Sigmoid colon (tissue), 7 donors: Measurements from ENCODE around the gene MTERF2. TPM values are rescaled to one million over a fixed set of nuclear protein-coding genes. Genes with fewer than 3 reads are reported as not detected.
A peak's percentile ranks its signal among the peaks of the same experiment; 100 is the strongest.

Experiments
- DNase-seq: peaks from one replicate; pipeline ENCODE4 v3.0.0-alpha.2; 2019
- H3K27ac ChIP-seq, 4 donors: fragments of 200-600 bp; sonication (generic); one replicate each; pipeline ENCODE4 v1.5.1; 2016 to 2019; ENCODE audit warnings: mild to moderate bottlenecking in 1 of 4
- H3K27me3 ChIP-seq, 3 donors: fragments of 200-600 bp; sonication (generic); one replicate each; pipeline ENCODE4 v1.5.1; 2019; ENCODE audit warnings: mild to moderate bottlenecking in 1 of 3
- H3K36me3 ChIP-seq, 4 donors: fragments of 200-600 bp; sonication (generic); one replicate each; pipeline ENCODE4 v1.5.1; 2016 to 2019
- H3K4me1 ChIP-seq, 4 donors: fragments of 200-600 bp; sonication (generic); one replicate each; pipeline ENCODE4 v1.5.1; 2017 to 2019
- H3K4me3 ChIP-seq, 4 donors: fragments of 200-600 bp; sonication (generic); one replicate each; pipeline ENCODE4 v1.5.1; 2017 to 2019; ENCODE audit warnings: mild to moderate bottlenecking in 2 of 4, moderate library complexity in 1 of 4
- H3K9me3 ChIP-seq, 4 donors: fragments of 200-600 bp in 3 of 4; sonication (generic) in 3 of 4; one replicate each; pipeline versions ENCODE4 v1.5.1 to v1.6.1; 2013 to 2019
- CTCF ChIP-seq, 4 experiments: fragments of 450-650 bp in 3 of 4; fragments of 200-600 bp in 1 of 4; IDR thresholded peaks; one replicate each; pipeline ENCODE4 v1.5.1; 2016 to 2019; ENCODE audit warnings: antibody characterized with exemption in 4 of 4, mild to moderate bottlenecking in 3 of 4, moderate library complexity in 2 of 4
- EP300 ChIP-seq, 4 donors: sonication (generic); formaldehyde crosslinking; IDR thresholded peaks; one replicate each; pipeline ENCODE4 v1.6.1; 2017; ENCODE audit warnings: antibody characterized with exemption in 4 of 4
- POLR2A ChIP-seq, 2 donors: fragments of 450-650 bp; IDR thresholded peaks; one replicate each; pipeline ENCODE4 v1.6.1; 2016; ENCODE audit warnings: antibody characterized with exemption in 2 of 2, mild to moderate bottlenecking in 2 of 2, moderate library complexity in 2 of 2
- POLR2AphosphoS5 ChIP-seq, 4 donors: sonication (generic); formaldehyde crosslinking; IDR thresholded peaks; one replicate each; pipeline ENCODE4 v1.6.1; 2017; ENCODE audit warnings: antibody characterized with exemption in 4 of 4
- WGBS, 2 donors: extraction: QIAGEN DNeasy Blood & Tissue Kit; methylation state at CpG; one replicate each; pipeline ENCODE4 v1.1.7; 2013; 5-methylcytosine and 5-hydroxymethylcytosine counted together
- intact Hi-C: fragments of 100-400 bp; cut with DNase I; formaldehyde crosslinking; loops from one replicate; pipeline ENCODE4 v1.15.1; 2023
- polyA plus RNA-seq, 3 donors: library from polyadenylated mRNA; stranded (reverse); fragments of 200-250 nt; gene quantifications; one replicate each; pipeline ENCODE4 v1.2.3, GENCODE V29; 2013
- total RNA-seq, 4 donors: library from RNA; depleted of rRNA; stranded (reverse); fragments of >200 nt; gene quantifications; one replicate each; pipeline ENCODE4 v1.1.0, GENCODE V29; 2016
- donor health status: healthy with polysubstance abuse.
- donor health status: Bipolar disorder and iron deficiency.
- donor health status: healthy.

The MTERF2 gene
- total RNA-seq: 10 to 100 TPM; 15.8 to 31.1 (median 21.3) TPM
- polyA plus RNA-seq: 1 to 10 TPM; 6.6 to 9.0 (median 8.0) TPM

GRCh38 chr12:106986625-106987389, at the start of gene MTERF2:
TSS of gene MTERF2 (minus strand) at chr12:106987146. CDS start at chr12:106978714, 8,432 bp downstream.
- WGBS, 2 donors: 0 to 1% methylated on average over 50 of the region's 50 CpGs
- Histone ChIP-seq H3K27ac (peak within 1 kb of the TSS; percentile 92 to 96 (median 94)), H3K4me3 (peak within 1 kb of the TSS; percentile 70 to 76 (median 73)), H3K27me3 (no peaks in the 10 kb centered on the region), H3K4me1 (peaks cover 0 to 32% (median 19%) of the 10 kb centered on the region in 4 donors), H3K9me3 (no peaks in the 10 kb centered on the region), H3K36me3 (peaks cover 0 to 21% (median 3%) of the 10 kb centered on the region in 4 donors)
- TF ChIP-seq POLR2A (IDR thresholded peaks at IDR 0.05) (peak; percentile 60 to 63), POLR2AphosphoS5 (IDR thresholded peaks at IDR 0.05) (peak; percentile 80 to 95 (median 88)), CTCF (IDR thresholded peaks at IDR 0.05) (no peak)
- DNase-seq: peak; percentile 97
- intact Hi-C loops: loop anchor here (1.0 to 2.0 kb wide), 3 partner anchors 30 to 106 kb away; partner anchors contain the start of gene CRY1

- intact Hi-C loops: no loop called here
Measured at GRCh38 chr12:107035733-107036132, 48.8 kb upstream of the MTERF2 start.

GRCh38 chr12:107033758-107034739, 47.1 kb upstream of the MTERF2 start:
- Histone ChIP-seq H3K27ac (peak overlapping the region in 1 of 4 donors; percentile 40), H3K4me1 (peaks cover 0 to 50% (median 18%) of the 10 kb centered on the region in 4 donors), H3K9me3 (no peaks in the 10 kb centered on the region), H3K4me3 (no peak overlapping the region), H3K36me3 (no peaks in the 10 kb centered on the region), H3K27me3 (no peaks in the 10 kb centered on the region)
- DNase-seq: no peak
- TF ChIP-seq POLR2A (IDR thresholded peaks at IDR 0.05): no peak
- no peak for TF ChIP-seq CTCF (IDR thresholded peaks at IDR 0.05)
- TF ChIP-seq EP300 (IDR thresholded peaks at IDR 0.05): no peak
- TF ChIP-seq POLR2AphosphoS5 (IDR thresholded peaks at IDR 0.05): no peak
- WGBS, 2 donors: 89 to 92% methylated on average over 9 of the region's 9 CpGs
- intact Hi-C loops: no loop called here

More at GRCh38 chr12:107035733-107036132, 48.8 kb upstream of the MTERF2 start:
- H3K27ac ChIP-seq: no peak overlapping the region
- WGBS, 2 donors: 91 to 96% methylated on average over 2 of the region's 2 CpGs
- TF ChIP-seq EP300 (IDR thresholded peaks at IDR 0.05) (no peak), POLR2A (IDR thresholded peaks at IDR 0.05) (no peak)
- H3K4me3 ChIP-seq: no peak overlapping the region
- DNase-seq: no peak
- H3K27me3 ChIP-seq: no peaks in the 10 kb centered on the region
- no peaks in the 10 kb centered on the region for H3K36me3 ChIP-seq
- no peaks in the 10 kb centered on the region for H3K9me3 ChIP-seq
- H3K4me1 ChIP-seq: peaks cover 0 to 36% (median 11%) of the 10 kb centered on the region in 4 donors

- H3K9me3 ChIP-seq: no peaks in the 10 kb centered on the region
- peak overlapping the region in 1 of 4 donors; percentile 83 for H3K27ac ChIP-seq
- H3K4me3 ChIP-seq: no peak overlapping the region
- TF ChIP-seq POLR2AphosphoS5 (IDR thresholded peaks at IDR 0.05) (no peak), EP300 (IDR thresholded peaks at IDR 0.05) (no peak), POLR2A (IDR thresholded peaks at IDR 0.05) (no peak), CTCF (IDR thresholded peaks at IDR 0.05) (no peak)
- no peak for DNase-seq
- peaks cover 0 to 68% (median 33%) of the 10 kb centered on the region in 4 donors for H3K4me1 ChIP-seq
- H3K27me3 ChIP-seq: no peaks in the 10 kb centered on the region
- H3K36me3 ChIP-seq: no peaks in the 10 kb centered on the region
- WGBS, 2 donors: 74 to 93% methylated on average over 7 of the region's 7 CpGs
- intact Hi-C loops: no loop called here
Measured at GRCh38 chr12:107032266-107032665, 45.3 kb upstream of the MTERF2 start.
